GM12878 (cell line): Measurements from ENCODE around the gene PLS3.

ENCODE experiments used
- CTCF ChIP-seq, 3 experiments: IDR thresholded peaks in 2 of 3; conservative IDR thresholded peaks in 1 of 3; 2 replicates each; pipeline ENCODE4 v1.5.1; 2011; ENCODE audit warnings: low read depth in 3 of 3, low read length in 3 of 3, mild to moderate bottlenecking in 3 of 3, control low read depth in 2 of 3, moderate library complexity in 2 of 3, inconsistent platforms in 1 of 3, mixed read lengths in 1 of 3; ENCODE audit not compliant: control insufficient read depth in 2 of 3, insufficient read depth in 1 of 3; ENCODE audit errors: extremely low read depth in 1 of 3
- EP300 ChIP-seq, 2 experiments: fragments of 150-350 bp in 1 of 2; IDR thresholded peaks; 2 replicates each; pipeline ENCODE4 v1.6.1; 2011 to 2012; ENCODE audit warnings: low read depth in 2 of 2, low read length in 2 of 2, borderline replicate concordance in 1 of 2, improper control_type of control experiment in 1 of 2, inconsistent platforms in 1 of 2; ENCODE audit not compliant: control insufficient read depth in 1 of 2
- GABPA ChIP-seq: IDR thresholded peaks from 2 replicates; pipeline ENCODE4 v1.6.1; 2014; ENCODE audit warnings: antibody characterized with exemption, low read depth, mild to moderate bottlenecking, inconsistent platforms
- KDM1A ChIP-seq: fragments of 200-600 bp; sonication (generic); IDR thresholded peaks from 2 replicates; pipeline ENCODE4 v1.6.1; 2016; ENCODE audit warnings: borderline replicate concordance
- NFYB ChIP-seq: IDR thresholded peaks from 2 replicates; pipeline ENCODE4 v1.6.1; 2011; ENCODE audit warnings: low read depth, mild to moderate bottlenecking, low read length, improper control_type of control experiment, moderate library complexity; ENCODE audit not compliant: insufficient read depth
- POLR2A ChIP-seq: IDR thresholded peaks from 2 replicates; pipeline ENCODE4 v1.6.1; 2011; ENCODE audit warnings: low read depth, mild to moderate bottlenecking, low read length
- TBL1XR1 ChIP-seq: IDR thresholded peaks from 2 replicates; pipeline ENCODE4 v1.6.1; 2012; ENCODE audit warnings: low read depth, low read length, improper control_type of control experiment

DNA sequence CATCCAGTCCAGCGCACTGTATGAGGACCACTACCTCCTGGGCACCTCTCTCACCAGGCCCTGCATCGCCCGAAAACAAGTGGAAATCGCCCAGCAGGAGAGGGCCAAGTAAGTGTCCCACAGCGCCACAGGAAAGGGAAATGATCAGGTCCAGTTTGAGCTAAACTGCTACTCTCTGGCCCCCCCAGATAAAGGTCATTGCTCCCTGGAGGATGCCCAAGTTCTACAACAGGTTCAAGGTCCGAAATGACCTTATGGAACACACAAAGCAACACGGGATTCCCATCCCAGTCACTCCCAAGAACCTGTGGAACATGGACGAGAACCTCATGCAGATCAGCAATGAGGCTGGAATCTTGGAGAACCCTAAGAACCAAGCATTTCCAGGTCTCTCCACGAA lies 104.1 kb downstream of the PLS3 start:
- TF ChIP-seq POLR2A, result no peak
- TF ChIP-seq KDM1A, result no peak
- TF ChIP-seq CTCF (IDR thresholded peaks at IDR 0.05 in 2 of 3, conservative IDR thresholded peaks at IDR 0.05 in 1 of 3; ENCODE audit: control insufficient read depth in 2 of 3, extremely low read depth in 1 of 3, insufficient read depth in 1 of 3, low read depth in 3 of 3, low read length in 3 of 3), result no peak
- no peak for TF ChIP-seq NFYB
- no peak for TF ChIP-seq TBL1XR1
- TF ChIP-seq EP300 (IDR thresholded peaks at IDR 0.05; ENCODE audit: borderline replicate concordance in 1 of 2, control insufficient read depth in 1 of 2, low read depth in 2 of 2, low read length in 2 of 2), result no peak
- TF ChIP-seq GABPA, result no peak
